Transverse colon (tissue), 4 donors: ENCODE measurements around the gene FDXR. TPM values are rescaled to one million over a fixed set of nuclear protein-coding genes. Genes with fewer than 3 reads are reported as not detected.

ENCODE experiments used
- DNase-seq: peaks from one replicate; pipeline ENCODE4 v3.0.0-alpha.2; 2019
- H3K27ac ChIP-seq, 4 donors: fragments of 200-600 bp; sonication (generic); 2 replicates each; pipeline ENCODE4 v1.5.1; 2016 to 2018; ENCODE audit warnings: inconsistent platforms in 4 of 4
- H3K27me3 ChIP-seq: fragments of 200-600 bp; sonication (generic); 2 replicates; pipeline ENCODE4 v1.5.1; 2017; ENCODE audit warnings: inconsistent platforms
- H3K36me3 ChIP-seq, 4 donors: fragments of 200-600 bp; sonication (generic); 2 replicates each; pipeline ENCODE4 v1.5.1; 2017 to 2019; ENCODE audit warnings: inconsistent platforms in 4 of 4
- H3K4me1 ChIP-seq, 4 donors: fragments of 200-600 bp; sonication (generic); 2 replicates each; pipeline ENCODE4 v1.5.1; 2017 to 2020; ENCODE audit warnings: inconsistent platforms in 4 of 4
- H3K4me3 ChIP-seq, 4 donors: fragments of 200-600 bp; sonication (generic); 1 replicate in 1 of 4; 2 replicates in 3 of 4; pipeline versions ENCODE4 v1.5.1 to v1.6.1; 2017 to 2019; ENCODE audit warnings: inconsistent platforms in 4 of 4
- H3K9me3 ChIP-seq, 2 donors: fragments of 200-600 bp; sonication (generic); 2 replicates each; pipeline ENCODE4 v1.5.1; 2017 to 2019; ENCODE audit warnings: inconsistent platforms in 2 of 2
- EP300 ChIP-seq: sonication (generic); formaldehyde crosslinking; IDR thresholded peaks from one replicate; pipeline ENCODE4 v1.6.1; 2017; ENCODE audit warnings: antibody characterized with exemption, low read depth
- POLR2A ChIP-seq: fragments of 450-650 bp; IDR thresholded peaks from one replicate; pipeline ENCODE4 v1.6.1; 2016; ENCODE audit warnings: antibody characterized with exemption, mild to moderate bottlenecking, moderate library complexity
- POLR2AphosphoS5 ChIP-seq, 3 donors: sonication (generic); formaldehyde crosslinking; IDR thresholded peaks; one replicate each; pipeline ENCODE4 v1.6.1; 2016; ENCODE audit warnings: antibody characterized with exemption in 3 of 3
- WGBS, 2 donors: methylation state at CpG; one replicate each; pipeline ENCODE4 v1.1.5; 2018; ENCODE audit warnings: low coverage in 1 of 2; 5-methylcytosine and 5-hydroxymethylcytosine counted together
- in situ Hi-C, 4 donors: fragments of 200-750 bp; cut with MboI; loops; one replicate each; pipeline versions ENCODE4 v1.15.0 to v1.15.1; 2017; ENCODE audit warnings: low sequenced_read_pairs in 3 of 4, low pct_ligation_motif_present in 1 of 4, low pct_unique_long_range_greater_than_20kb in 1 of 4
- intact Hi-C: fragments of 100-400 bp; cut with DNase I; formaldehyde crosslinking; loops from one replicate; pipeline ENCODE4 v1.15.1; 2023; ENCODE audit warnings: low total_unique reads
- total RNA-seq, 4 donors: library from RNA; depleted of rRNA; stranded (reverse); fragments of >200 nt; gene quantifications; one replicate each; pipeline ENCODE4 v1.1.0, GENCODE V29; 2016
- TF ChIP-seq, protein P1 (sequence below), 5 experiments: fragments of 200-600 bp in 3 of 5; fragments of 450-650 bp in 2 of 5; sonication (generic) in 3 of 5; IDR thresholded peaks; 1 replicate in 2 of 5; 2 replicates in 3 of 5; pipeline ENCODE4 v1.5.1; 2016 to 2017; ENCODE audit warnings: antibody characterized with exemption in 5 of 5, inconsistent platforms in 3 of 5, mild to moderate bottlenecking in 2 of 5, moderate library complexity in 1 of 5

FDXR gene
- total RNA-seq, 4 donors from 2014 or later, result 5.8 to 16.2 (median 10.4) TPM

DNA sequence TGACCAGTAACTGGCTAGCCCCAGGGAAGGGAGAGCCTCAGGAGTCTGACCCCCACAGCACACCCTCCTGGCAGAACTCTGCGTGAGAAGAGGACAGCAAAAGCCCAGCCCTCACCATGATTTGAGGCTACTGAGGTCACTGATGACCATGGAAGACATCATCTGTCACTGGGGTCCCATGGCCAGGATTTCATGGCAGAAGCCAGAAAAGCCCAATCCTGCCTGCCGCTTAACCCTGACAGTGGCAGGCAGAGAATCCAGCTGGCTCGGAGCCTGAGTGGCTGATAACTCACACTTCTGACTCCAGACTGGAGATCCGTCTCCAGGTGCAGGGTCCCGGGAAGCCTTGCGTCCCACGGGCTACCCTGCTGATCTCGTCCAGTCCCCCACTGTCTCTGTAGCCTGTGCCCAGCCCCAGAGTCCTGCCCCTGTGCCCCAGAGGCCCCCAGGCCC is 30.6 kb downstream of the FDXR start:
- 62% methylated on average over 7 of the region's 8 CpGs; no CpG with 5 or more reads in 1 of the 2 donors for WGBS, 2 donors
- no peak for TF ChIP-seq POLR2A
- TF ChIP-seq POLR2AphosphoS5 (IDR thresholded peaks at IDR 0.05), result no peak
- TF ChIP-seq EP300, result no peak
- TF ChIP-seq, protein P1, sequence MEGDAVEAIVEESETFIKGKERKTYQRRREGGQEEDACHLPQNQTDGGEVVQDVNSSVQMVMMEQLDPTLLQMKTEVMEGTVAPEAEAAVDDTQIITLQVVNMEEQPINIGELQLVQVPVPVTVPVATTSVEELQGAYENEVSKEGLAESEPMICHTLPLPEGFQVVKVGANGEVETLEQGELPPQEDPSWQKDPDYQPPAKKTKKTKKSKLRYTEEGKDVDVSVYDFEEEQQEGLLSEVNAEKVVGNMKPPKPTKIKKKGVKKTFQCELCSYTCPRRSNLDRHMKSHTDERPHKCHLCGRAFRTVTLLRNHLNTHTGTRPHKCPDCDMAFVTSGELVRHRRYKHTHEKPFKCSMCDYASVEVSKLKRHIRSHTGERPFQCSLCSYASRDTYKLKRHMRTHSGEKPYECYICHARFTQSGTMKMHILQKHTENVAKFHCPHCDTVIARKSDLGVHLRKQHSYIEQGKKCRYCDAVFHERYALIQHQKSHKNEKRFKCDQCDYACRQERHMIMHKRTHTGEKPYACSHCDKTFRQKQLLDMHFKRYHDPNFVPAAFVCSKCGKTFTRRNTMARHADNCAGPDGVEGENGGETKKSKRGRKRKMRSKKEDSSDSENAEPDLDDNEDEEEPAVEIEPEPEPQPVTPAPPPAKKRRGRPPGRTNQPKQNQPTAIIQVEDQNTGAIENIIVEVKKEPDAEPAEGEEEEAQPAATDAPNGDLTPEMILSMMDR (IDR thresholded peaks at IDR 0.05), result no peak
- Histone ChIP-seq H3K36me3 (no peaks in the 10 kb centered on the region), H3K4me3 (peak overlapping the region in 2 of 4 donors; percentile 37 to 50), H3K9me3 (no peaks in the 10 kb centered on the region), H3K4me1 (peaks cover 10 to 19% (median 16%) of the 10 kb centered on the region in 4 donors), H3K27ac (no peak overlapping the region), H3K27me3 (peaks cover 12% of the 10 kb centered on the region)
- DNase-seq, result no peak
- intact Hi-C loops, result no loop called here
- in situ Hi-C loops, result no loop called here

DNA sequence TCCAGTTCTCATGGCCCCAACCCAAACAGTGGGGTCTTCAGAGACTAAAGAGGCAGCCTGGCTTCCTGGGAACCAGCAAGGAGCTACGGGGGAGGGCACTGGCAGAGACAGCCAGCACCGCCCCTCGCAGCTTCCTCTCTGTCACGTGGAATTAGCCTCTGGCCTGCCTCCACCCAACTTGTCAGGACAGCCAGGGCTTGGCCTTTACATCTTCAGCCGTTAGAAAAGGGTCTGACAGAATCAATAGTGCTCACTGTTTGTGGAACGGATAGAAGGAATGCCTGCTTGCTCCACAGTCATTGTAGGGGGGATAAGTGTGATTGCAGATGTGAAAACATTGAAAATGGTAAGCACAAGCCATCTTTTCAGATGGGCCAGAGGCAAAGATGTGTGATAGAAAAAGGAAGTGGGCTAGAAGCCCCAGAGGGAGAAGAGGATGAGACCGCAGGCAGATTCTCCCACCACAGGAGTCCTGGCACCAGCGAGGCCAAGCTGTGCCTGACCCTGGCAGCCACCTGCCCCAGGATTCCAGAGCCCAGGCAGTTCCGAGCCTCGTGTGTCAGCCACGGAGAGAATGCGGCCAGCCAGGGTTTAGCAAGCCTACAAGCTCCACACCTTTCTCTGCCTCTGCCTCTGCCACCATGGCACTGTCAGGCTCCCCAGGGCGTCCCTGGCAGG is 31.7 kb downstream of the FDXR start:
- H3K4me3 ChIP-seq, result no peak overlapping the region
- in situ Hi-C loops, result no loop called here
- no peaks in the 10 kb centered on the region for H3K36me3 ChIP-seq
- H3K9me3 ChIP-seq, result no peaks in the 10 kb centered on the region
- peaks cover 10 to 19% (median 16%) of the 10 kb centered on the region in 4 donors for H3K4me1 ChIP-seq
- H3K27me3 ChIP-seq, result peaks cover 12% of the 10 kb centered on the region
- TF ChIP-seq POLR2A (no peak), EP300 (no peak), POLR2AphosphoS5 (IDR thresholded peaks at IDR 0.05) (no peak)
- TF ChIP-seq, protein P1 (IDR thresholded peaks at IDR 0.05), result no peak
- intact Hi-C loops, result no loop called here
- DNase-seq, result peak; percentile 30
- WGBS, 2 donors, result 47 to 70% methylated on average over 6 to 13 of the region's 13 CpGs
- peak overlapping the region in 1 of 4 donors; percentile 46 for H3K27ac ChIP-seq

DNA sequence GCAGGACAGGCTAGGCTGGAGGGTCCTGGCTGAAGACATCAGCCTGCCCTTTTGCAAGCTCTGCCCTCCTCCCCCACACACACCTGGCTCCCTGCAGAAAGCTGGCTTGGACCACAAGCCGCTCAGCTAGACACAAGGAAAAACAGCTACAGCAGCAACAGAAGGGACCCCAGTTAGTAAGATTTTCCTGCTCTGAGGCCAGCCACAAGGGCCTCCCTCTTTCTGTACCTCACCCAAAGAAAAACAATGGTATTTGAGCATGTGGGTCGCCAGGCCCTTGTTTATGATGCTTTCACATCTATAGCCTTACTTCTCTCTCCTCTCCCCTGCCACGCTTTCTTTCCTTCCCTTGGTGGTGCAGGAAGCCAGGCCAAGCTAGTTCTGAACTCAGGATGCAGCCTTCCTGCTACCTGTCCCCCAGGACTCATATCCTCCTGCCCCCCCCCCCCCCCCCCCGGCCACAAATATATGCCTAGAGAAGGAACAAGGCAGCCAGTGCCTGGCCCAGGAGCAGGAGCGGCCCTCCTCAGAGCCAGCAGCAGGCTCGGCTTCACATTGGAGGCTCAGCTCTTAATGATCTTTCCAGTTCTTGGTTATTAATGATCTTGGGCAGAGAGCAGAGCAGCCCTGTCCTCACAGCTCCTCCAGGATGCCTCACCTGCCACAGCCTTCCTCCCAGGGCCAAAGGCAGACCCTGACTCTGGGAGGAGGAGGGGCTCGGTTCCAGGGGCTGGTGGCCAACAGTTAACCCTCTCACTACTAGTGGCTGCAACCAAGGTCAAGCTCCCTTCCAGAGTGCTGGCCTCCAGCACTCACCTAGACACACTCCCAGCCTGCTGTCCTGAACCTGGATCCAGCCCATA is 32.6 kb downstream of the FDXR start:
- TF ChIP-seq, protein P1 (IDR thresholded peaks at IDR 0.05), result no peak
- TF ChIP-seq POLR2A (no peak), POLR2AphosphoS5 (IDR thresholded peaks at IDR 0.05) (no peak), EP300 (no peak)
- 65% methylated on average over 6 of the region's 7 CpGs; no CpG with 5 or more reads in 1 of the 2 donors for WGBS, 2 donors
- DNase-seq, result no peak
- Histone ChIP-seq H3K36me3 (no peaks in the 10 kb centered on the region), H3K27ac (peak overlapping the region in 1 of 4 donors; percentile 46), H3K4me1 (peaks cover 10 to 19% (median 16%) of the 10 kb centered on the region in 4 donors), H3K27me3 (peaks cover 12% of the 10 kb centered on the region), H3K9me3 (no peaks in the 10 kb centered on the region), H3K4me3 (no peak overlapping the region)
- in situ Hi-C loops, result no loop called here
- intact Hi-C loops, result no loop called here

DNA sequence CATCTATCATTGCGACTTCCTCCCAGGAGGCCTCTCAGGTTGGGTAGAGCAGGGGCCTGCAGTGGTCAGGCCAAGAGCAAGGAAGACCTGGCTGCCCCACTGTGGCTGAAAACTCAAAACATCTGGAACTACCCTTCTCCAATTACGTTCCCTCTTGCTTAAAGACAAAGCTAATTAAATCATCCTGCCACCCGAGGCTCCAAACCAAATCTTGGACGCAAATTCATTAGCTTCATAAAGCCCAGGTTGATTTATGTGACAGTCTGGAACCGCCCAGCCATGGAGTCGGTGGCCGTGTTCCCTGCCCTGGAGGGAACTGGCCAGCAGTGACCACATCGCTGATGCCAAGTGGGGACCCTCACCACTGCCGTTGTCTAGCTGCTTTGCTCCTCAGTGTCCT is 34.5 kb downstream of the FDXR start:
- in situ Hi-C loops, result no loop called here

More for the DNA sequence above, 34.5 kb downstream of the FDXR start:
- TF ChIP-seq EP300, result no peak
- TF ChIP-seq POLR2AphosphoS5 (IDR thresholded peaks at IDR 0.05), result no peak
- TF ChIP-seq, protein P1 (IDR thresholded peaks at IDR 0.05), result no peak
- no peak for TF ChIP-seq POLR2A
- intact Hi-C loops, result no loop called here
- peaks cover 8% of the 10 kb centered on the region for H3K27me3 ChIP-seq
- 85% methylated on average over 9 of the region's 9 CpGs; no CpG with 5 or more reads in 1 of the 2 donors for WGBS, 2 donors
- H3K36me3 ChIP-seq, result no peaks in the 10 kb centered on the region
- no peaks in the 10 kb centered on the region for H3K9me3 ChIP-seq
- no peak overlapping the region for H3K27ac ChIP-seq
- H3K4me3 ChIP-seq, result no peak overlapping the region
- DNase-seq, result no peak
- peaks cover 10 to 19% (median 16%) of the 10 kb centered on the region in 4 donors for H3K4me1 ChIP-seq
